ENCODE measurements around the gene SLC4A7.
"Not testable (repeated sequence)": the region's sequence is repeated elsewhere in the genome, so short reads cannot be mapped to it uniquely, and the experiment has no call there.

DNA sequence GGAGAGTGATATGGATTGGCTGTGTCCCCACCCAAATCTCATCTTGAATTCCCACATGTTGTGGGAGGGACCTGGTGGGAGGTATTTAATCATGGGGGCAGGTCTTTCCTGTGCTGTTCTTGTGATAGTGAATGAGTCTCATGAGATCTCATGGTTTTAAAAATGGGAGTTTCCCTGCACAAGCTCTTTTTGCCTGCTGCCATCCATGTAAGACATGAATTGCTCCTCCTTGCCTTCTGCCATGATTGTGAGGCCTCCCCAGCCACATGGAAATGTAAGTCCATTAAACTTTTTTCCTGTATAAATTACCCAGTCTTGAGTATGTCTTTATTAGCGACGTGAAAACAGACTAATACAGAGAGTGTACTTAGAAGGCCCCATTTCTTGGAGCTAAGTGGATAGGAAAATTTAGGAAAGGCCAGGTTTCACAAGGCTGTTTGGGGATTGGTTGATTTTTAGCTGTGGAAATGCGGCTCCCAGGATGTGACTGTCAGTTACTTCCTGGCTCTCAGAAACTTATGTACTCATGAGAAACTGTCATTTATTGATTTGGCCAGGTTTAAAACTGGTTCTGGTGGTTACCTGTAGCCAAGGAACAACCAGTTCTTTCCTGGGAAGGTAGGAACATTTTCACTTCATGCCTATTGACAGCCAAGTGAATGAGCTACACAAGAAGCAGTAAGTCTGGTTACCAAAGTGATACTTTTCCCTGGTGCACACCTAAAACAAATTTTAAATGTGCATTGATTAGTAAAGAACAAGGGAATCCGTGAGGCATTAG, 155.0 kb downstream of the SLC4A7 start:
- TF ChIP-seq, protein P1, sequence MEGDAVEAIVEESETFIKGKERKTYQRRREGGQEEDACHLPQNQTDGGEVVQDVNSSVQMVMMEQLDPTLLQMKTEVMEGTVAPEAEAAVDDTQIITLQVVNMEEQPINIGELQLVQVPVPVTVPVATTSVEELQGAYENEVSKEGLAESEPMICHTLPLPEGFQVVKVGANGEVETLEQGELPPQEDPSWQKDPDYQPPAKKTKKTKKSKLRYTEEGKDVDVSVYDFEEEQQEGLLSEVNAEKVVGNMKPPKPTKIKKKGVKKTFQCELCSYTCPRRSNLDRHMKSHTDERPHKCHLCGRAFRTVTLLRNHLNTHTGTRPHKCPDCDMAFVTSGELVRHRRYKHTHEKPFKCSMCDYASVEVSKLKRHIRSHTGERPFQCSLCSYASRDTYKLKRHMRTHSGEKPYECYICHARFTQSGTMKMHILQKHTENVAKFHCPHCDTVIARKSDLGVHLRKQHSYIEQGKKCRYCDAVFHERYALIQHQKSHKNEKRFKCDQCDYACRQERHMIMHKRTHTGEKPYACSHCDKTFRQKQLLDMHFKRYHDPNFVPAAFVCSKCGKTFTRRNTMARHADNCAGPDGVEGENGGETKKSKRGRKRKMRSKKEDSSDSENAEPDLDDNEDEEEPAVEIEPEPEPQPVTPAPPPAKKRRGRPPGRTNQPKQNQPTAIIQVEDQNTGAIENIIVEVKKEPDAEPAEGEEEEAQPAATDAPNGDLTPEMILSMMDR (tag by site-specific recombination; IDR thresholded peaks at IDR 0.05), result not testable (repeated sequence)
- TF ChIP-seq ZNF785 (tag by site-specific recombination; IDR thresholded peaks at IDR 0.05); ZNF488 (tag by site-specific recombination; IDR thresholded peaks at IDR 0.05); ZNF335 (tag by site-specific recombination; conservative IDR thresholded peaks at IDR 0.05); ZNF350 (tag by site-specific recombination; IDR thresholded peaks at IDR 0.05); SP2 (tag by site-specific recombination; IDR thresholded peaks at IDR 0.05); ZBTB8A (tag by site-specific recombination; IDR thresholded peaks at IDR 0.05); TCF7L2 (IDR thresholded peaks at IDR 0.05; ENCODE audit: borderline replicate concordance, low read depth, low read length); ZNF621 (tag by site-specific recombination; IDR thresholded peaks at IDR 0.05); ZNF292 (tag by site-specific recombination; IDR thresholded peaks at IDR 0.05; ENCODE audit: borderline replicate concordance, low read depth): not testable (repeated sequence)
- TF ChIP-seq, protein P2, sequence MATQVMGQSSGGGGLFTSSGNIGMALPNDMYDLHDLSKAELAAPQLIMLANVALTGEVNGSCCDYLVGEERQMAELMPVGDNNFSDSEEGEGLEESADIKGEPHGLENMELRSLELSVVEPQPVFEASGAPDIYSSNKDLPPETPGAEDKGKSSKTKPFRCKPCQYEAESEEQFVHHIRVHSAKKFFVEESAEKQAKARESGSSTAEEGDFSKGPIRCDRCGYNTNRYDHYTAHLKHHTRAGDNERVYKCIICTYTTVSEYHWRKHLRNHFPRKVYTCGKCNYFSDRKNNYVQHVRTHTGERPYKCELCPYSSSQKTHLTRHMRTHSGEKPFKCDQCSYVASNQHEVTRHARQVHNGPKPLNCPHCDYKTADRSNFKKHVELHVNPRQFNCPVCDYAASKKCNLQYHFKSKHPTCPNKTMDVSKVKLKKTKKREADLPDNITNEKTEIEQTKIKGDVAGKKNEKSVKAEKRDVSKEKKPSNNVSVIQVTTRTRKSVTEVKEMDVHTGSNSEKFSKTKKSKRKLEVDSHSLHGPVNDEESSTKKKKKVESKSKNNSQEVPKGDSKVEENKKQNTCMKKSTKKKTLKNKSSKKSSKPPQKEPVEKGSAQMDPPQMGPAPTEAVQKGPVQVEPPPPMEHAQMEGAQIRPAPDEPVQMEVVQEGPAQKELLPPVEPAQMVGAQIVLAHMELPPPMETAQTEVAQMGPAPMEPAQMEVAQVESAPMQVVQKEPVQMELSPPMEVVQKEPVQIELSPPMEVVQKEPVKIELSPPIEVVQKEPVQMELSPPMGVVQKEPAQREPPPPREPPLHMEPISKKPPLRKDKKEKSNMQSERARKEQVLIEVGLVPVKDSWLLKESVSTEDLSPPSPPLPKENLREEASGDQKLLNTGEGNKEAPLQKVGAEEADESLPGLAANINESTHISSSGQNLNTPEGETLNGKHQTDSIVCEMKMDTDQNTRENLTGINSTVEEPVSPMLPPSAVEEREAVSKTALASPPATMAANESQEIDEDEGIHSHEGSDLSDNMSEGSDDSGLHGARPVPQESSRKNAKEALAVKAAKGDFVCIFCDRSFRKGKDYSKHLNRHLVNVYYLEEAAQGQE (tag by site-specific recombination; IDR thresholded peaks at IDR 0.05), result not testable (repeated sequence)
- TF ChIP-seq, protein P3, sequence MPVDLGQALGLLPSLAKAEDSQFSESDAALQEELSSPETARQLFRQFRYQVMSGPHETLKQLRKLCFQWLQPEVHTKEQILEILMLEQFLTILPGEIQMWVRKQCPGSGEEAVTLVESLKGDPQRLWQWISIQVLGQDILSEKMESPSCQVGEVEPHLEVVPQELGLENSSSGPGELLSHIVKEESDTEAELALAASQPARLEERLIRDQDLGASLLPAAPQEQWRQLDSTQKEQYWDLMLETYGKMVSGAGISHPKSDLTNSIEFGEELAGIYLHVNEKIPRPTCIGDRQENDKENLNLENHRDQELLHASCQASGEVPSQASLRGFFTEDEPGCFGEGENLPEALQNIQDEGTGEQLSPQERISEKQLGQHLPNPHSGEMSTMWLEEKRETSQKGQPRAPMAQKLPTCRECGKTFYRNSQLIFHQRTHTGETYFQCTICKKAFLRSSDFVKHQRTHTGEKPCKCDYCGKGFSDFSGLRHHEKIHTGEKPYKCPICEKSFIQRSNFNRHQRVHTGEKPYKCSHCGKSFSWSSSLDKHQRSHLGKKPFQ (tag by site-specific recombination; IDR thresholded peaks at IDR 0.05), result not testable (repeated sequence)
